Common myeloid progenitor, CD34-positive (primary cell): ENCODE data around the gene FAR2.
"Not testable (repeated sequence)": the region's sequence is repeated elsewhere in the genome, so short reads cannot be mapped to it uniquely, and the experiment has no call there.

Experiments
- CTCF ChIA-PET: fragments of 350-600 bp; sonication (Branson Sonifier 250); formaldehyde crosslinking; loops from one replicate; lab custom pipeline; 2021; ENCODE audit warnings: antibody characterized with exemption; lab: Charles Lee
- POLR2A ChIA-PET: fragments of 350-600 bp; sonication (Branson Sonifier 250); formaldehyde crosslinking; loops from one replicate; lab custom pipeline; 2021; ENCODE audit warnings: antibody characterized with exemption; lab: Charles Lee
- DNase-seq, 3 donors: peaks; one replicate each; pipeline versions ENCODE4 v3.0.0 to v3.0.0-alpha.2; 2013
- H3K27ac ChIP-seq, 2 experiments: 1 replicate in 1 of 2; 2 replicates in 1 of 2; pipeline ENCODE4 v1.7.0; 2013; ENCODE audit warnings: inconsistent platforms in 2 of 2, low read length in 2 of 2, mild to moderate bottlenecking in 2 of 2, low read depth in 1 of 2, moderate library complexity in 1 of 2; ENCODE audit not compliant: severe bottlenecking in 2 of 2, insufficient read depth in 1 of 2, poor library complexity in 1 of 2
- H3K27me3 ChIP-seq, 5 experiments: replicated peaks in 2 of 5; 1 replicate in 3 of 5; 2 replicates in 2 of 5; pipeline versions ENCODE4 v1.6.1 to v1.7.0; 2013; ENCODE audit warnings: low read length in 4 of 5, mild to moderate bottlenecking in 2 of 5, moderate library complexity in 2 of 5, inconsistent platforms in 1 of 5; ENCODE audit not compliant: insufficient read depth in 5 of 5, control insufficient read depth in 4 of 5
- H3K36me3 ChIP-seq, 4 experiments: 1 replicate in 2 of 4; 2 replicates in 2 of 4; pipeline versions ENCODE4 v1.6.1 to v1.7.0; 2013; ENCODE audit warnings: low read length in 3 of 4, control low read depth in 1 of 4, mild to moderate bottlenecking in 1 of 4; ENCODE audit not compliant: control insufficient read depth in 4 of 4, insufficient read depth in 4 of 4
- H3K4me1 ChIP-seq, 4 experiments: 1 replicate in 3 of 4; 2 replicates in 1 of 4; pipeline versions ENCODE4 v1.6.1 to v1.7.1; 2013; ENCODE audit warnings: low read length in 3 of 4, mild to moderate bottlenecking in 3 of 4, control low read depth in 1 of 4, inconsistent platforms in 1 of 4, moderate library complexity in 1 of 4; ENCODE audit not compliant: control insufficient read depth in 4 of 4, insufficient read depth in 4 of 4; ENCODE audit errors: control extremely low read depth in 1 of 4
- H3K4me3 ChIP-seq, 7 experiments: 1 replicate in 4 of 7; 2 replicates in 3 of 7; pipeline versions ENCODE4 v1.5.1 to v1.7.0; 2013; ENCODE audit warnings: mild to moderate bottlenecking in 7 of 7, low read length in 6 of 7, moderate library complexity in 6 of 7, inconsistent platforms in 2 of 7, low read depth in 2 of 7, control low read depth in 1 of 7; ENCODE audit not compliant: insufficient read depth in 4 of 7, control insufficient read depth in 1 of 7; ENCODE audit errors: extremely low read depth in 1 of 7
- H3K9me3 ChIP-seq, 5 experiments: 1 replicate in 4 of 5; 2 replicates in 1 of 5; pipeline versions ENCODE4 v1.6.1 to v1.7.1; 2013; ENCODE audit warnings: low read length in 4 of 5, mild to moderate bottlenecking in 2 of 5, inconsistent platforms in 1 of 5, low read depth in 1 of 5, moderate library complexity in 1 of 5; ENCODE audit not compliant: control insufficient read depth in 4 of 5, insufficient read depth in 2 of 5; ENCODE audit errors: control extremely low read depth in 1 of 5
- WGBS: methylation state at CpG from one replicate; pipeline ENCODE4 v1.1.5; 2013; ENCODE audit not compliant: insufficient coverage; 5-methylcytosine and 5-hydroxymethylcytosine counted together

FAR2 gene

GRCh38 chr12:29385194-29385593 lies 236.1 kb downstream of the FAR2 start:
- POLR2A ChIA-PET, H3K4me1 ChIP-seq, H3K4me3 ChIP-seq, H3K36me3 ChIP-seq, CTCF ChIA-PET, H3K27ac ChIP-seq, H3K9me3 ChIP-seq, DNase-seq, H3K27me3 ChIP-seq: not testable (repeated sequence)
- WGBS: 95% methylated on average over 10 of the region's 17 CpGs
